GM18867 (cell line): ENCODE results near the gene GP9.
"Not testable (repeated sequence)": the region's sequence is repeated elsewhere in the genome, so short reads cannot be mapped to it uniquely, and the experiment has no call there.

Source experiments
- ATAC-seq: cut with Tn5 transposase; IDR thresholded peaks from one replicate; pipeline ENCODE4 v1.9.1; 2021; ENCODE audit warnings: mild to moderate bottlenecking, moderate library complexity; ENCODE audit not compliant: unreplicated experiment

GP9 gene

GRCh38 chr3:129106866-129107565 lies 46.4 kb downstream of the GP9 start:
- no peak for ATAC-seq

- ATAC-seq: no peak
Measured at GRCh38 chr3:129107793-129108192, 47.2 kb downstream of the GP9 start.

GRCh38 chr3:129111076-129111780 lies 50.6 kb downstream of the GP9 start:
- not testable (repeated sequence) for ATAC-seq
